ENCODE results near the gene RAB37.

The RAB37 gene

DNA sequence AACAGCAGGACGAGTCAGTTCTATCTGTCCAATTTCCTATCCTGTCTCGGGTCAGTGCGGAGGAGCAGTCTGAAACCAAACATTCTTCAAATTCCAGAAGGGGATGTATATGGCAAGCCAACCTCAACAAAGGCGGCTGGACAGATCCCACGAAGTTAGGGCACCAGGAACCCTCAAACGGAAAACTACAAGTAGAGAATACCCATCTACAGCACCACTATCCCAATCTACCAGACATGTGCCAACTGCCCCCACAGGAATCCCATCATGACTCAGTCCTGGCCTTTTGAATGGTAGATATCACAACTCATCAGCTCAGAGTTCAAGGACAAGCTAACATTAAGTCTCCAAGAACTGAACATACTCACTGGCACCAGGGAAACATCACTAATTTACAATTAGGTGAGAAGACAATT, 36.8 kb downstream of the RAB37 start:
- no peak for DNase-seq
- Mint-ChIP-seq H3K27ac (peak overlapping the region; percentile 36), H3K27me3 (ENCODE audit: low read depth, poor library complexity) (no peaks in the 10 kb centered on the region), H3K4me3 (peak overlapping the region; percentile 70), H3K36me3 (ENCODE audit: low read depth) (peaks cover 29% of the 10 kb centered on the region), H3K9me3 (no peaks in the 10 kb centered on the region), H3K4me1 (peaks cover 37% of the 10 kb centered on the region)
- TF ChIP-seq, protein P1, sequence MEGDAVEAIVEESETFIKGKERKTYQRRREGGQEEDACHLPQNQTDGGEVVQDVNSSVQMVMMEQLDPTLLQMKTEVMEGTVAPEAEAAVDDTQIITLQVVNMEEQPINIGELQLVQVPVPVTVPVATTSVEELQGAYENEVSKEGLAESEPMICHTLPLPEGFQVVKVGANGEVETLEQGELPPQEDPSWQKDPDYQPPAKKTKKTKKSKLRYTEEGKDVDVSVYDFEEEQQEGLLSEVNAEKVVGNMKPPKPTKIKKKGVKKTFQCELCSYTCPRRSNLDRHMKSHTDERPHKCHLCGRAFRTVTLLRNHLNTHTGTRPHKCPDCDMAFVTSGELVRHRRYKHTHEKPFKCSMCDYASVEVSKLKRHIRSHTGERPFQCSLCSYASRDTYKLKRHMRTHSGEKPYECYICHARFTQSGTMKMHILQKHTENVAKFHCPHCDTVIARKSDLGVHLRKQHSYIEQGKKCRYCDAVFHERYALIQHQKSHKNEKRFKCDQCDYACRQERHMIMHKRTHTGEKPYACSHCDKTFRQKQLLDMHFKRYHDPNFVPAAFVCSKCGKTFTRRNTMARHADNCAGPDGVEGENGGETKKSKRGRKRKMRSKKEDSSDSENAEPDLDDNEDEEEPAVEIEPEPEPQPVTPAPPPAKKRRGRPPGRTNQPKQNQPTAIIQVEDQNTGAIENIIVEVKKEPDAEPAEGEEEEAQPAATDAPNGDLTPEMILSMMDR (IDR thresholded peaks at IDR 0.05), result no peak

DNA sequence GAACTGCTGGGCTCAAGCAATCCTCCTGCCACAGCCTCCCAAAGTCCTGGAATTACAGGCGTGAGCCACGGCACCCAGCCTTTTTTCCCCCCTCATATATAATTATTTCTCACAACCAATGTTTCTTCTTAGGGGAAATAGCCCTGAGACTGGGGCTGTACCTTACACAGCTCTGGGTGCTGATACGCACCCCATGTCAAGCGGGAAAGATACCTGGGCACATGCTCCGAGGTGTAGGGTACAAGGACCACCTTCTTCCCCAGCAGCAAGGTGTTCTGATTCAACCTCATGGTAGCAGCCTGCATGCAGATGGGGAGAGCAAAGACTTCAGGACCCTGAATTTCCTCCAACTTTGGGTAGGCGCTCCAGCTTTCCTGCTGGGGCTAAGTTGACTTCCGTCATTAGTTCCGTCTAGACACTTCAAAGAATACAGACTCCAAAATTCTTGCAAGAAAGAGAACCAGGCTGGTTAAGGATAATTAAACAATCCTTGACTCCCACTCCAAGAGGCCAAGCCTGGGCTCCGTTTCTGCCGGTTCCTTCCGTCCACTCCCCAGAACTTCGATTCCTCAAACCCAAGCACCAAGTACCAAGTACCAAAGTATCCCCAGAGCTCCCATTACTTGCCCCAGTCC, 38.5 kb downstream of the RAB37 start:
- peaks cover 25% of the 10 kb centered on the region for H3K36me3 Mint-ChIP-seq (ENCODE audit: low read depth)
- TF ChIP-seq, protein P1 (IDR thresholded peaks at IDR 0.05), result no peak
- peak overlapping the region; percentile 95 for H3K27ac Mint-ChIP-seq
- peaks cover 36% of the 10 kb centered on the region for H3K4me1 Mint-ChIP-seq
- no peak for DNase-seq
- no peaks in the 10 kb centered on the region for H3K27me3 Mint-ChIP-seq (ENCODE audit: low read depth, poor library complexity)
- no peaks in the 10 kb centered on the region for H3K9me3 Mint-ChIP-seq
- H3K4me3 Mint-ChIP-seq, result peak overlapping the region; percentile 99

DNA sequence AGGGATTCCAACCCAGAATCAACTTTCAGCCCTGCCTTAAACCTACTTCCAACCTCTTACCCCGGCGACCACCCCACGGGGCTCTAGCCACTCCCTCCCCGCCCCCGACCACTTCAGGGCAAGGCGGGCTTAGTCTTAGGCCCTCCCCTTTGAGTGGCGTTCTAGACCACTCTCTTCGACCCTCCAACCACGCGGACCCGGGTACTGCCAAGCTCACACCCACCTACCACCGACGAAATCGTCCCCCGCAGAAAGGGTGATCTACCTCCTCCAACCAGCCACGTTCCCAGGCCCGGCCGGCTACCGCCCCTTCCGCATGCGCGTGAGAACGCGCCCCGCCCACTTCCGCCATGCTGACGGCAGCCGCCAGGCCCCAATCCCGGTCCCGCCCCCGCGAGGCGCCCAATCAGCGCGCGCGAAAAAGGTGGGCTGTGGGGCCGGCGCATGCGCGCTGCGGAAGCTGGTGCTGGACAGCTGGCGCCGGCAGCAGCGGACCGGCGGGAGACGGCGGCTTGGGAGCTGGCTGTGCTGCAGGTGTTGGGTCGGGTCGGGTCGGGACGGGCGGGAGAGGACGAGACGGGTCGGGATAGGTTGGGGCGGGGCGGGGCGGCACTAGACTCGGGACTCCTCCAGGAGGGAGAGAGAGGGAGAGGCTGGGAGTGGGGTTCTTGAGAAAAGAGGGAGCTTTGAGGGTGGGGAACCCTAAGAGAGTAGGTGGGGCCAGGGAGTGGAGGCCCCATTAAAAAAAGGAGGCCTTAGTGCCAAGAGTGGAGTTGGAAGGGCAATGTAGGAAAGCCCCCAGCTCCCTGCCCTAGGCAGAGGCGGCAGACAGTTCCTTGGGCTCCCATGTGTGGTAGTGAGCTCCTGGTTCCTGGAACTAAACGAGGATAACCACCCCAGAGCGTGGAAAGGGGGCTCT, 39.2 kb downstream of the RAB37 start, which contains the start of gene NAT9:
Gene NAT9 (minus strand): TSS at position 302 of the 919 bp plus-strand sequence. CDS start 647 bp downstream, outside the sequence.
- H3K9me3 Mint-ChIP-seq, result no peaks in the 10 kb centered on the region
- no peaks in the 10 kb centered on the region for H3K27me3 Mint-ChIP-seq (ENCODE audit: low read depth, poor library complexity)
- peak within 1 kb of the TSS; percentile 99 for H3K4me3 Mint-ChIP-seq
- H3K27ac Mint-ChIP-seq, result peak within 1 kb of the TSS; percentile 95
- DNase-seq, result peak; percentile 100
- peaks cover 19% of the 10 kb centered on the region for H3K36me3 Mint-ChIP-seq (ENCODE audit: low read depth)
- peaks cover 36% of the 10 kb centered on the region for H3K4me1 Mint-ChIP-seq
- TF ChIP-seq, protein P1 (IDR thresholded peaks at IDR 0.05), result no peak

DNA sequence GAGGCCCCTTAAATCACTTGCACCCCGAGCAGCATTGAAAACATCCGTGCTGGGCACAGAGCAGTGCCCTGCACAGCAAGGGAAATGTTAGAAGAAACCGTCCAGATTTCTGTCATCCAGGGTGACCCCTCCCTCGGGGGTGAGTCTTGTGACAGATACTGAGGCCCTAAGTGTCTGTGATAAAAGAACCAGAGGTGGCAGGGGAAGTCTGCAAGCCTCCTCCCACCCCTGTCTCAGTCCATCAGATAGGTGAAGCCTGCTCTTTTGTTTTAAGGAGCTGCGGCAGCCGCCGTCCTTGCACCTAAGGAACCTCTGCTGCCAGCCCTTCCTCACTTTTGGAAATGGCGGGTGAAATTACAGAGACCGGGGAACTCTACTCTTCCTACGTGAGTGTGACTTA, 39.9 kb downstream of the RAB37 start:
- Mint-ChIP-seq H3K4me3 (peak overlapping the region; percentile 99), H3K9me3 (no peaks in the 10 kb centered on the region), H3K36me3 (ENCODE audit: low read depth) (peaks cover 18% of the 10 kb centered on the region), H3K4me1 (peaks cover 36% of the 10 kb centered on the region), H3K27me3 (ENCODE audit: low read depth, poor library complexity) (no peaks in the 10 kb centered on the region), H3K27ac (no peak overlapping the region)
- TF ChIP-seq, protein P1 (IDR thresholded peaks at IDR 0.05), result no peak
- no peak for DNase-seq

DNA sequence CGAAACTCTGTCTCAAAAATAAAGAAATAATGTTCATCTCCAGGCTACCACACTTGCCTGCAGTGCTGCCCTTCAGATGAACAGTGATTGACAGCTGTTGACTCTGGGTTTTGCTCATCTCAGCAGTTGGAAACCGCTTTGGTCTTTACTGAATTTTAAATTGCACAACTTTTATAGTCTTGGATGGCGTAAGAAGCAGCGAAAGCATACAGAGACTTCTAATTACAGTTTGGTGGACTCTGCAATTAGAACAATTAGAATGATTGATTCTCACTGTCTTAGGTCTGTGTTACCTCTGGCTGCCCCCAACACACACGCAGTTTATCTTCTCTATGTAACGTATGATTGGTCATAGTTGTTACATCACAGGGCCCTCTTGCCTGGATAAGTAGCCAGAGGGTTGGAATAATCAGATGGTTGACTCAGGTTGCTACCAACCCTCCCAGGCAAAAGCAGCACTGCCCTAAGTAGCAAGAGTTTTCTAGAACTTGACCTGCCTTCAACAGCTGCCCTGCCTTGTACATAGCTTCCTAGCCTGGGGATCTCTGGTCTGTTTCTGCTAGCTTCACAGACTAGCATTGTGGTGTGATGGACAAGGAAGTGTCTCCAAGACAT, 41.0 kb downstream of the RAB37 start:
- H3K27ac Mint-ChIP-seq, result no peak overlapping the region
- TF ChIP-seq, protein P1 (IDR thresholded peaks at IDR 0.05), result no peak
- no peak for DNase-seq
- no peaks in the 10 kb centered on the region for H3K27me3 Mint-ChIP-seq (ENCODE audit: low read depth, poor library complexity)
- H3K9me3 Mint-ChIP-seq, result no peaks in the 10 kb centered on the region
- peak overlapping the region; percentile 63 for H3K4me3 Mint-ChIP-seq
- H3K36me3 Mint-ChIP-seq (ENCODE audit: low read depth), result peaks cover 8% of the 10 kb centered on the region
- peaks cover 36% of the 10 kb centered on the region for H3K4me1 Mint-ChIP-seq
